ENCODE measurements around the gene RPRD1A. TPM values are rescaled to one million over a fixed set of nuclear protein-coding genes. Genes with fewer than 3 reads are reported as not detected.

RPRD1A gene
- polyA plus RNA-seq, 1 donor (not counting 4 experiments of a cell fraction or from before 2014, with no cell fraction given): 55.5 TPM

DNA sequence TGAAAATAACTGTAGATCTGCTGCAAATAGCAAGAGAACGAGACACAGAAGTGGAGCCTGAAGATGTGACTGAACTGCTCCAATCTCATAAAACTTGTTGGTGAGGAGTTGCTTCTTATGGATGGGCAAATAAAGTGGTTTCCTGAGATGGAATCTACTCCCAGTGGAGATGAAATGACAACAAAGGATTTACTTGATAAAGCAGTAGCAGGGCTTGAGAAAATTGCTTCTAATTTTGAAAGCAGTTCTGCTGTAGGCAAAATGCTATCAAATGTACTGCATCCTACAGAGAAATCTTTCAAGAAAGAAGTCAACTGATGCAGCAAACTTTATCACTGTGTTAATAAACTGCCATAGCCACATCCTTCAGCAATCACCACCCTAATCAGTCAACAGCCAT lies 44.0 kb downstream of the RPRD1A start:
- H3K27ac ChIP-seq (ENCODE audit: control insufficient read depth, insufficient read depth, low read length): no peak overlapping the region
- no peaks in the 10 kb centered on the region for H4K20me1 ChIP-seq (ENCODE audit: control insufficient read depth, extremely low read depth, insufficient read depth, low read length)
- H3K4me2 ChIP-seq (ENCODE audit: control insufficient read depth, extremely low read depth, insufficient read depth, low read depth, low read length): no peak overlapping the region
- H3K36me3 ChIP-seq (ENCODE audit: control insufficient read depth in 2 of 2, extremely low read depth in 1 of 2, insufficient read depth in 2 of 2, low read length in 2 of 2): peaks cover under 1 to 3% of the 10 kb centered on the region in 2 experiments
- no peaks in the 10 kb centered on the region for H3K9me1 ChIP-seq (ENCODE audit: control insufficient read depth, extremely low read depth, insufficient read depth, low read length)
- H2AFZ ChIP-seq (ENCODE audit: control insufficient read depth, low read length): no peak overlapping the region
- H3K4me3 ChIP-seq (ENCODE audit: control insufficient read depth in 2 of 3, extremely low read depth in 1 of 3, insufficient read depth in 2 of 3, low read depth in 1 of 3, low read length in 3 of 3): no peak overlapping the region
- FAIRE-seq: peak; percentile 52
- dilution Hi-C loops (cut with MboI; ENCODE audit: extremely low pct_ligation_motif_present, low sequenced_read_pairs): no loop called here
- H3K27me3 ChIP-seq (ENCODE audit: control insufficient read depth, extremely low read depth, insufficient read depth, low read length): no peaks in the 10 kb centered on the region
- no peaks in the 10 kb centered on the region for H3K79me2 ChIP-seq (ENCODE audit: control insufficient read depth, insufficient read depth, low read length)
- no peaks in the 10 kb centered on the region for H3K9me3 ChIP-seq (ENCODE audit: control insufficient read depth, low read depth, low read length)
- H3K4me1 ChIP-seq (ENCODE audit: control insufficient read depth, extremely low read depth, insufficient read depth, low read length): peaks cover 3% of the 10 kb centered on the region
- no peak for TF ChIP-seq EZH2 (IDR thresholded peaks at IDR 0.05; ENCODE audit: low read length)
- TF ChIP-seq, protein P1, sequence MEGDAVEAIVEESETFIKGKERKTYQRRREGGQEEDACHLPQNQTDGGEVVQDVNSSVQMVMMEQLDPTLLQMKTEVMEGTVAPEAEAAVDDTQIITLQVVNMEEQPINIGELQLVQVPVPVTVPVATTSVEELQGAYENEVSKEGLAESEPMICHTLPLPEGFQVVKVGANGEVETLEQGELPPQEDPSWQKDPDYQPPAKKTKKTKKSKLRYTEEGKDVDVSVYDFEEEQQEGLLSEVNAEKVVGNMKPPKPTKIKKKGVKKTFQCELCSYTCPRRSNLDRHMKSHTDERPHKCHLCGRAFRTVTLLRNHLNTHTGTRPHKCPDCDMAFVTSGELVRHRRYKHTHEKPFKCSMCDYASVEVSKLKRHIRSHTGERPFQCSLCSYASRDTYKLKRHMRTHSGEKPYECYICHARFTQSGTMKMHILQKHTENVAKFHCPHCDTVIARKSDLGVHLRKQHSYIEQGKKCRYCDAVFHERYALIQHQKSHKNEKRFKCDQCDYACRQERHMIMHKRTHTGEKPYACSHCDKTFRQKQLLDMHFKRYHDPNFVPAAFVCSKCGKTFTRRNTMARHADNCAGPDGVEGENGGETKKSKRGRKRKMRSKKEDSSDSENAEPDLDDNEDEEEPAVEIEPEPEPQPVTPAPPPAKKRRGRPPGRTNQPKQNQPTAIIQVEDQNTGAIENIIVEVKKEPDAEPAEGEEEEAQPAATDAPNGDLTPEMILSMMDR (optimal IDR thresholded peaks at IDR 0.05 in 1 of 3, IDR thresholded peaks at IDR 0.05 in 1 of 3, conservative IDR thresholded peaks at IDR 0.05 in 1 of 3; ENCODE audit: extremely low read depth in 1 of 3, insufficient read depth in 2 of 3, low read length in 3 of 3): no peak
- no peak overlapping the region for H3K9ac ChIP-seq (ENCODE audit: control insufficient read depth, extremely low read depth, insufficient read depth, low read length)
- no peak for DNase-seq (ENCODE audit: low read depth, low spot score)

GRCh38 chr18:36020174-36020711 lies 47.1 kb downstream of the RPRD1A start:
- Histone ChIP-seq H3K27ac (ENCODE audit: control insufficient read depth, insufficient read depth, low read length) (no peak overlapping the region), H3K4me3 (ENCODE audit: control insufficient read depth in 2 of 3, extremely low read depth in 1 of 3, insufficient read depth in 2 of 3, low read depth in 1 of 3, low read length in 3 of 3) (no peak overlapping the region), H2AFZ (ENCODE audit: control insufficient read depth, low read length) (no peak overlapping the region), H3K79me2 (ENCODE audit: control insufficient read depth, insufficient read depth, low read length) (no peaks in the 10 kb centered on the region), H3K9ac (ENCODE audit: control insufficient read depth, extremely low read depth, insufficient read depth, low read length) (no peak overlapping the region), H3K9me3 (ENCODE audit: control insufficient read depth, low read depth, low read length) (no peaks in the 10 kb centered on the region), H3K9me1 (ENCODE audit: control insufficient read depth, extremely low read depth, insufficient read depth, low read length) (no peaks in the 10 kb centered on the region), H4K20me1 (ENCODE audit: control insufficient read depth, extremely low read depth, insufficient read depth, low read length) (no peaks in the 10 kb centered on the region), H3K4me1 (ENCODE audit: control insufficient read depth, extremely low read depth, insufficient read depth, low read length) (peaks cover 3% of the 10 kb centered on the region), H3K27me3 (ENCODE audit: control insufficient read depth, extremely low read depth, insufficient read depth, low read length) (no peaks in the 10 kb centered on the region), H3K4me2 (ENCODE audit: control insufficient read depth, extremely low read depth, insufficient read depth, low read depth, low read length) (no peak overlapping the region), H3K36me3 (ENCODE audit: control insufficient read depth in 2 of 2, extremely low read depth in 1 of 2, insufficient read depth in 2 of 2, low read length in 2 of 2) (no peaks in the 10 kb centered on the region)
- no peak for FAIRE-seq
- dilution Hi-C loops (cut with MboI; ENCODE audit: extremely low pct_ligation_motif_present, low sequenced_read_pairs): no loop called here
- TF ChIP-seq, protein P1 (optimal IDR thresholded peaks at IDR 0.05 in 1 of 3, IDR thresholded peaks at IDR 0.05 in 1 of 3, conservative IDR thresholded peaks at IDR 0.05 in 1 of 3; ENCODE audit: extremely low read depth in 1 of 3, insufficient read depth in 2 of 3, low read length in 3 of 3): no peak
- TF ChIP-seq EZH2 (IDR thresholded peaks at IDR 0.05; ENCODE audit: low read length): no peak
- no peak for DNase-seq (ENCODE audit: low read depth, low spot score)

Measured in keratinocyte (primary cell).